NCI-H2171 (cell line): ENCODE data around the gene CLTA.
"Not testable (repeated sequence)": the region's sequence is repeated elsewhere in the genome, so short reads cannot be mapped to it uniquely, and the experiment has no call there.

Source experiments
- DNase-seq: peaks from one replicate; lab custom pipeline; 2025; lab: John Stamatoyannopoulos, UW

CLTA gene

DNA sequence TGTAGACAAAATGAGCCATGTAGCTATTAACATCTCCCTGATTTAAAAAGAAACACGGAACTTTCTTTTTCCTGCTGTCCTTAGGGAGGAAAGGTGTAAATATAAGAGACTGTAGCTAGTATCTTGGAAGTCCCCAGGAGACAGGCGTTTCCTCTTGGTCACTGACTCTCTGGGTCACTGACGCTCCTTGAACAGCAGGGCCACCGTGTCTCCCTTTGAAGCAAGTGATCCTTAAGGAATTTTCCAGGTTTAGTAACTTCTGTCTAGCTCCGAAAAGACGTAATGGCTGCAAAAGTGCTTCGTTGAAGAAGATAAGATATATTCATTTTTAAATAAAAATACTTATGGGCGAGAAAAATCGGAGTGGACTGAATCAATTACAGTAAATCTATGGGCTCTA lies 745 bp upstream of the CLTA start:
- no peak for DNase-seq

DNA sequence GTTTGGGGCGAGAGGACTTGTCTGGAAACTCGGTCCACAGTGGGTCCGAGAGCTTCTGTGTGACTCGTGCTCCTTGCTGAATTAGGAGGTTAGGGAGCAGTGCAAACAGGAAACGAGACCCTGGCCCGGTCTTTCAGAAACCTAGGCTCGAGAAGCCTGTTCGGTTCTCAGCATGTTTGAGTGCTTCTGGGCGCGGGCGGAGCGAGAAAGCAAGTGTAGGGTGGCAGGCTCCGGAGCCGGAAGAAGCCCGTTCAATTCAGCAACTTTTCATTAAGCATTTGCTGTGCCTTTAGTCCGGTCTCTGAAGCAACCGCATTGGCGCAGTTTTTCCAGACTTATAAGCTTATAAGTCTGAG lies 547 bp downstream of the CLTA start:
- no peak for DNase-seq

DNA sequence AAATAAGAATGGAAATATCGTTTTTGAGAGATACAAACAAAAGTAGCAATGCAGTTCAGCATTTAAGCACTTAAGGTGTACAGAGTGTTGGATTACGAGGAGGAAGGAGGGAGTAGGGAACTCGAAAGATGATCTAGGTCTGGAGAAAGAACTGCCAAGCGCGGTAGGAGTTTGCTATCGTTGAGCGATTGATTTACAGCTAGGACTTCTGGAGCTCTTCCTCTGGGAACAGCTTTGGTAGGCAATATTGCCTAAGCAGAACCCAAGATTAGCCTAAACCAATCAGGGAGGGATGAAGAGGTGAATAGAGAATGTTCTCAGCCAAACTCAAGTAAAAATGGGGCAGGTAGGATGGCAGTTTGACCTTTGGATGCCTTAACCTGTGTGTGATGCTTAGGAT lies 965 bp downstream of the CLTA start:
- DNase-seq: no peak

DNA sequence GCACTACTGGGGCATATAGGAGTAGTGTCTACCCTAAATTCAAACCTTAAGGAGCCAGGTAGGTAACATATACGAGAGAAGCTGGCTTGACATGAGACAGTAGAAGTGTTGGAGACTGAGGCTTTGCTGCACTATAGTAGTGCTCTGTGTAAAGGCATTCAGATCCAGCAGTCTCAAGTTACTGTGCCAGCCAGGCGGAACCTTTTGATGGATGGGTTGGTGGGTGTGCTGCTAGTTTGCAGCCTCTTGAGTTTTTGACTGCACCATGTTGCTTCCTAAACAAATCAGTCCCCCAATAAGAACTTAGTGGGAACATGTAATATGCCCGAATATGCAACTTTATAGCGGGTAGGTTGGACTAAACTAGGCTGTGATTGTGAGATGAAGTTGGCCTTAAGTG lies 1.5 kb downstream of the CLTA start:
- no peak for DNase-seq

DNA sequence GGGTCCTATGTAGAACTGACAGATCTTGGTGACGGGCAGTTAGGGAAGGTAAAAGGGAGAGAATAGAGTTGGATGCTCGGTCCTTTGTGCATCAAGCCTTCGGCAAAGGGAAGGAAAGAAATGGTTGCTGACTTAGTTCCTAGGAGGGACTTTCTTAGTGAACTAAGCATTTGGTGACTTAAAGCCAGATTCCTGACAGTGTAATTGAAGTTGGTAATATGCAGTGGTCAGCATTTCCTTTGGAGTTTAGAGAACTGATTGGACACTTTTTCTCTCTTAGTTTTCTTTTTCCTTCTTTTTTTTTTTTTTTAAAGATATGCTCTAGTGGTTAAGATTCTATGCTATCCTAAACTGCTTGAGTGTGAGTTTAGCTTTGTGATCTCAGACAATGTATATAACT lies 2.3 kb downstream of the CLTA start:
- DNase-seq: no peak

DNA sequence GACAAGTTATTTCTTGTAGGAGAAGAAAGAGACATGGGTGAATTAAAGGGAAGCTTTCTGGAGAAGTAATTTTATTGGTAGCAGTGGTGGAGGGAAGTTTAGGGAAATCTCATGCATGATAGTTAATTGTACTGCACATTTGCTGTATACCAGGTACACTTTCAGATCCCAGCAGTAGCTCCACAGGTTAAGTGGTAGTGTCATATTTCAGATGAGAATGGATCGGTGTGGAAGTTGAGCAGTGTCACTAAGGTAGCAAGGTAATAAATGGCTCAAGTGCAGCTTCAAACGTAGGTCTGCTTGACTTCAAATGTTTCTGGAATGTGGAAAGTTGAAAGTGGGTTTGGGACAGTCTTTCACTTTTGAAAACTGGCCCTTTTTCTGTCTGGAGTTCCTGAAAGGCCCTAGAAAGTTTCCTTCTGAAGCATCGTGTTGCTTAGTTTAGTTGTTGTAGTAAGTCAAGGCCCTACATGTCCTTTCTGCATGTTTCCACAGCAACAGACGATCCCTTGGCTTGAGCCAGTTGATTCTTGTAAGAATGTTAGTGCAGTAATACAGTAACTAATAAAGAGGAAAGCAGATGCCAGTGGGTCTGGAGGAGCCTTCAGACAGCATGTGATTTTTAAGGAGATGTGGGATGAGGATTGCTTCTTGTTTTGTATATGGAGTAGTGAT lies 3.7 kb downstream of the CLTA start:
- no peak for DNase-seq

DNA sequence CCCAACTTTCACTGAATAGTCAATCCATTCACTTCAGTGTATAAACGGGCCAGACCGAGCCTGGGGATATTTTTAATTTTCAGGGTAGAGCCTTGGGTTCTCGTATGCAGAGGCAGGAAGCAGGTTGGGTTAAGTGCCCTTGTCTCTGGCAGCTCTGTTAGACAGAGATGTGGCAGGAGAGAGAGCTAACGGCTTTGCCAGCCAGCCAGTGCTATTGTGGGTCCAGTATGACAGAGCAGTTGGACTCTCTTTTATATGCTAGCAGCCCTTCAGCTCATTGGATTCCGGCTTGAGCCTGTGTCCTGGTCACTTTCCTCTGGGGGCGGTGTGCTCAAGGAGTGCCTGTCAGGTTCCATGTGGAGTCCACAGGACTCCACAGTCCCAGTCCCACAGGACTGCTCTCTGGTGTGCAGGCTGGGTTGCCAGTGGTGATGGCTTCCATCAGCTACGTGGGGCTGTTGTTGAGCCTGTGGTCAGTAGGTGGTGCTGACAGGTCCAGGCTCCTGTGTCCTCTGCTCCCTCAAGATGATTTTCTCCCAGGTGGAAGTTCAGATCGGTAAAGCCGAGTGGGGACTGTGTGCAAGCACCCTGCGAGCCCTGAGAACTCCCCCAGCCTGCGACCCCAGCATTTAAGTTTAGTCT lies 14.3 kb downstream of the CLTA start:
- no peak for DNase-seq

DNA sequence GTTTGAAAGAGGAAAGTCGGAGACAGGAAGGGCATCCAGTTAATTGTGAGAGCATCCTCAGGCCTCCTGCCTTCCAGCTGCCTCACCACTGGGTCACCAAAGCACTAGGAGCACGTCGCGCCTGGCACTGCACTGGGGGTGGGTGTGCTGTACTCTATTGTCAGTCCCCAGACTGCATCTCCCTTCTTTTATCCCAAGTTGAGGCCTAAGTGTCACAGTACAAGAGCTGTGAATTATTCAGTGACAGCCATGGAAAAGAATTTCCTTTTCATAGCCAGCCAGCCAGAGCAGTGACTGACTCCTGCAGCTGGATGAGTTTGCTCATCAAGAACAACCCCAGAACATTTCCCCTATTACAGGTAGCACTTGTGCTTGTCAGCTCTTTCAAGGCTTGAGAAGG lies 16.3 kb downstream of the CLTA start:
- DNase-seq: no peak

DNA sequence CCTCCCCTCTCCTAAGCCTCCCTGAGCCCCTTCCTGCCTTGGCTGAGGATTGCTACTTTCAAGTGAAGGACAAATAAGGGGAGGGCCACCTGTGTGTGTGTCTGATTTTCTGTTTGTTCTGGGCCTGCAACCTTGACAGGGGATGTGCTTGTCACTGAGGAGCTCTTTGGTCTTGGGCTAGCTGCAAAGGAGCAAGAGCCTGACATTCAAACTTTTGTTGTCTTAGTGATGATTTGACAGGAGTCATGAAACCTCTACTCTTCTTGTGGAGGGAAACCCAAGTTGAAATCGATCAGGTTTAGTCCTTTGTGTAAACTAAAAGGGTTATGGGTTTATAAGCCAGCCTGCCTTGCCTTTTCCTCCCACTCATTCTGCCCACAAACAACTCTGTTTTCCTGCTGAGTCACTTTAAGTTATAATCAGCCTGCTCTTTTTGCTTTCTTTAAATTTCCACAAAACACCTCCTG lies 16.9 kb downstream of the CLTA start:
- no peak for DNase-seq

DNA sequence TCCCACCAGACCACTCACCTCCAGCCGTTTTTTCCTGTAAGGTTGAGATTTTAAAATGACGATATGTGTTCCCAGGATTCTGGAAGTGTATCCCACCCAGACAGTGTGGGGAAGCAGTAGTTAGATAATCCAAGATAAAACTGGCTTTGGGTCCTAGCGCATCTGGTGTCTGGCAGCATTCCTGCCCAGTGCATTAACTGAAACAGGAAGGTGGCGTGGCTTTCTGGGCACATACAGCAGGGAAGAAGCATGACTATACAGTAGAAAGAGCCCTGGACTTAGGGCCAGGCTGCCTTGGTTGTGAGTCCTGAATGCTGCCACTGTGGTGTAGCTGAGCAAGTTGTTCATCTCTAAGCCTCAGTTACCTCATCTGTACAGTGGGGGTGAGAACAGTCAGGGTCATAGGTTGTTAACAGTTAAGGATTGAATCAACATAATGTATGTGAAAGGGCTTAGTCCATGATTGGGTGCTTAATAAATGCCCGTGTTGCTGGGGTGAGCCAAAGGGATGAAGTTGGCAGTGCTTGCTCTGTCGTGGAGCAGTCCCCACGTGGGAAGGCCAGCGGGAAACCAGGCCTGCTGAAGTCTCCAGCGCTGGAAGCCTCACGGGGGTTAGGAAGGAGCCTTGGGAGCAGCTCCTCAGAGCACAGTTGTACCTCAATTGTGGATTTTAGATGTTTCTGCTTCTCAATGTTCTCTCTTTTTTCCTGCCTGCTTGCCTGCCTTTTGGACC lies 18.0 kb downstream of the CLTA start:
- DNase-seq: no peak

DNA sequence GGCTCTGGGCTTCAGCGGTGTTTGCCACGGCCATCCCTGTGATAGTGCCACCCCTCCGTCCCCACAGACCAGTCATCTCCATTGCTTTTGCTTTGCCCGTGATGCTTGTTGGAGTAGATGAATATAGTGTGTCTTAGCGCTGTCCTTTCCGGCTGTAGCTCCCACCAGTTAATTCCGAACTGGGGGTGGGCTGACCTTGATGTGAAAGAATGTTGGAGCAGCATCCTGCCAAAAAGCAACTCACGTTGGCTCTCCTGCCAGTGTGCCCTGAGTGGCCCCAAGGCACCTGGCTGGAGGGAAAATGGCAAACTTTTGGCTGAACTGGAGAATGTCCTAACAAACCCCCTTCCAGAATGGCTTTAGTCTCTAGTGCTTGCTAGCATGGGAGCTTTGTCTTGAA lies 20.0 kb downstream of the CLTA start:
- DNase-seq: no peak

DNA sequence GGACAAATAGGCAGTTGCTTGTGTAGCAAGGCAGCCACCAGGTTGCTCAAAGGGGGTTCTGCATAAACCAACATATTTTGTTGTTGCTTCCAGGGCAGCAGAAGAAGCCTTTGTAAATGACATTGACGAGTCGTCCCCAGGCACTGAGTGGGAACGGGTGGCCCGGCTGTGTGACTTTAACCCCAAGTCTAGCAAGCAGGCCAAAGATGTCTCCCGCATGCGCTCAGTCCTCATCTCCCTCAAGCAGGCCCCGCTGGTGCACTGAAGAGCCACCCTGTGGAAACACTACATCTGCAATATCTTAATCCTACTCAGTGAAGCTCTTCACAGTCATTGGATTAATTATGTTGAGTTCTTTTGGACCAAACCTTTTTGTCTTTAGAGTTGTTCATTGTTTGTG lies 20.8 kb downstream of the CLTA start:
- no peak for DNase-seq

DNA sequence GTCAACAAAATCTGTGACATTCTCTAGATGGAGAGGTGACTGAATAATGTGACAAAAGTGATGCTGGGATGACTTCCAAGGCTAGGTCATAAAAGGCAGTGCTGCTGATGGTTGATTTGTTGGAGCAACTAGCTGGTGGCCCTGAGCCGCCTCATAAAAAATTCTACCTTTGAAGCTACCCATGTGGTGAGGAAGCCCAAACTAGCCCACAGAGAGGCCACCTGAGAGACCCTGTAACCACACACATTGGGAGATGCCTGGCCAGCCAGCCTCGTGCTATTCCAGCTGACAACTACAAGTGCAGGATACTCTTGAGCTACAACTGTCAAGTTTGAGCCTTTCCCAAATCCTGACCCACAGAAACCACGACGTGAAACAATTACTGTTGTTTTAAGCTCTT lies 22.7 kb downstream of the CLTA start:
- DNase-seq: no peak

DNA sequence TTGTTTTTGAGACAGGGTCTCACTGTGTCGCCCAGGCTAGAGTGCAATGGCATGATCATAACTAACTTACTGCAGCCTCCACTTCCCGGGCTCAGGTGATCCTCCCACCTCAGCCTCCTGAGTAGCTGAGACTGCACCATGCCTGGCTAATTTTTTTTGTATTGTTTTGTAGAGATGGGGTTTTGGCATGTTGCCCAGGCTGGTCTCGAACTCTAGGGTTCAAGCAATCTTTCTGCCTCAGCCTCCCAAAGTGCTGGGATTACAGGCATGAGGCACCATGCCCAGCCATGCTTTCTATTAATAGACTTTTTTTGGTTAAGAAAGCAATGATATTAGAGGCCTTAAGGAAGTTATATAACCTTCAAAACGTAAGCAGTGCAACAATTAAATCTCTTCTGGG lies 23.3 kb downstream of the CLTA start:
- DNase-seq: no peak

DNA sequence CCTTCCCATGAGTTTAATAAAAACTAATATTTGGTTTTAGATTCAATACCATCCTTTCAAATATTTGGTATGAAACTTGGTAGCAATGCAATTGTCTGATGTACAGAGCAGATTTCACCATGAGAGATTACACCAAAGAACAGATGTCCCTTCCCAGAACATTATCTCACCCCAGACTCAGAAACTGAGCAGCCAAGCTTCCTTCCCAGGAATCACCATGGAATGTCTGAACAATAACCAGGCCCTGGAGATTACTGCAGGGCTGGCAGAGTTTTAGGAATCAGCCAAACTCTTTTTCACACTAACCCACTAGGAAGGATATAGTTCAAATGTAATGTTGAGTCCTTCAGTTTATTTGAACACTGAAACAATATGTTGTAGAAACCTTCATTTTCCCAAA lies 23.9 kb downstream of the CLTA start:
- no peak for DNase-seq

DNA sequence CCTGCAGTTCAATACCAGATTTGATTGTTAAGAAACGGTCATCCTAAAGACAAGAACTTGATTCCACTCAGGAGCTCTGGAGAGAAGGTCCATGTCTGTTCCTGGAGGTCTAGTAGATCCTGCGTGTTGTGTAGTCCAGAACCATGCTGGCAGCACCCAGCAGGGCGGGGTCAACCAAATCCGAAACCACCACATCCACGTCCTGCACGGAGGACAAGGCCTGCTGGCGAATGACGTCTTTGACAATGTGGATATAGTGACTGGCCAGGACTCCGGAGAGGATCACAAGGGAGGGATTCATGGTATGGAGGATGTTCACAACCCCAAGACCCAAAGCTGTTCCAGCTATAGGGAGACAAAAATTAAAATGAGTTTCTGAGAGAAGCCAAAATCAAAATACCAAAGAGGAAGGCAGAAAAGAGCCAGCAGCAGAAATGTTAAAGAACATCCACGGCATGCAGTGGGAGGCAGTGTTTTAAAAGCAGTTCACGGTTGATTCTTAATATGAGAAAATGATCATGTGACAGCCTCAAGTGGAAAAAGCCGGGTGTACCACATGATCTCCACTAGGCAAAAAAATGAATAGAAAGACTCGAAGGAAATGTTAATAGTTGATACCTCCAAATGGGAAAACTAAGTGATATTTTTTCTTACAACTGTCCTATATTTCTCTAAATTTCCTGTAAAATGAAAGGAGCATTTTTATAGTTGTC lies 26.7 kb downstream of the CLTA start:
- no peak for DNase-seq

DNA sequence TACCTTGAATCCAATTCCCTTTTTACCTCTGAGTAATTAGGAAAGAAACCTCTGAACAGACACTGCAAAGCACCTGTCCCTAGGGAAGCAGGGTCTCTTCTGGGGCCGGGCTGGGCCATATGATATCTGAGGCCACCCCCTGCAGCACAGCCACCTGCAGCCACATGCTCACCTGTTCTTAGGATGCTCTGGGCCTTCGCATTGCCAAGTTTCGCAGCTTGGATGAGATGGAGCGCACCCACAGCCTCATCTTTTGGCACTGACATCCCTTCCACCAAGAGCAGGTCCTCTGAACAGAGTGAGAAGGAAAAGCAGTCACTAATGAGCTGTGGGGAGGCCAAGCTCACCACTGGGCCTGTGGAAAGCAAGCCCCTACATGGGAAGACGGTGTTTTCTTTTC lies 27.3 kb downstream of the CLTA start:
- peak; percentile 68 for DNase-seq

DNA sequence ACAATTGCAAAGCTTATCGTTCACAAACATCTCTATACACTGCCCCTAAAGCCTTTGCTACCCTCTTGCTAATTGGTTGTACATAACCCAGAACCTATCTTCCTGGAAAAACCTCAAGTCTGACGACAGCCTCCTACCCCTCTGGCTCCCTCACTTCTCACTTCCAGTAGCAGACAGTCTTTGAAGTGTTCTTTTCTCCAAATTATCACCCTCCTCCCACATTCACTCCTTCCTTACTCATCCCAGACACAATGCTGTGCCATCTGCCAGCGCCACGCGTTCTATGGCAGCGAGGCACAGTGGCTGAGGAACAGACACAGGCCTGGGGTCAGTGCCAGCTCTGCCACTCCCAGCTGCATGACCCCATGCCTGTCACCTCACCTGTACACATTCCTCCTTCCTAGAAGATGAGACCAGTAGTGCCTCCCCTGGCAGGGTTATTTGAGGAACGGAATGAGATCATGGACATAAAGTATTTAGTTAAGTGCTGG lies 27.7 kb downstream of the CLTA start:
- no peak for DNase-seq

DNA sequence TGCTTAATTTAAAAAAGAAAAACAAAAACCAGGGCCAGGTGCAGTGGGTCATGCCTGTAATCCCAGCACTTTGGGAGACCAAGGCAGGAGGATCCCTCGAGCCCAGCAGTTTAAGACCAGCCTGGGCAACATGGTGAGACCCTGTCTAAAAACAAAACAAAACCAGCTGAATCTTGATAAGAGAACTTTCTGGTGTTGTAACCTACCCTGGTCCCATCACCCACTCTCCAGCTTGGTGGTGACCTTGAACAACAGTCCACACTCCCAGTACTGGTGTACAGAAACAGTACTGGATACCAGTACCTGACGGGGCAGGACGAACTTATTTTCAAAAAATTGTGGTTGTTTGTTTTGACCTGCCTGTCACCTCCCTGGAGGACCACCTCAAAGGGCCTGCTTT lies 30.9 kb downstream of the CLTA start:
- DNase-seq: no peak

DNA sequence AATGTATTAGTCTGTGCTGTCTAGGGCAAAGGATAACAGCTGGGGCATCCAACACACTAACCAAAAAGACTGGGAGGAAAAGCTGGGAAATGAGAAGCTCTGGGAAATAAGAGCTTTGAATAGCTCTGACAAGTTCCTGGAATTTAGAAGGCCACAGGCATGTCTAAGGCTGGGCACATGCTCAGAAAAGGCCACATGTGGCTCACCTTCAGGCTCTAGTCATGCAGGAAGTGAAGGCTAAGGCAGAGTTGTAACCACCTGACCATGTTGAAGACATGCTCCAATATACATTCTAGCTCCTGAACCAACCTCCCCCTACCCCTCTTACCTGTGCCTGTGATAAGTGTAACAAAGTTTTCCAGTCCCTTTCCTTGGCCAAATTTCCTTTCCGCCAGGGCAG lies 31.7 kb downstream of the CLTA start:
- no peak for DNase-seq

DNA sequence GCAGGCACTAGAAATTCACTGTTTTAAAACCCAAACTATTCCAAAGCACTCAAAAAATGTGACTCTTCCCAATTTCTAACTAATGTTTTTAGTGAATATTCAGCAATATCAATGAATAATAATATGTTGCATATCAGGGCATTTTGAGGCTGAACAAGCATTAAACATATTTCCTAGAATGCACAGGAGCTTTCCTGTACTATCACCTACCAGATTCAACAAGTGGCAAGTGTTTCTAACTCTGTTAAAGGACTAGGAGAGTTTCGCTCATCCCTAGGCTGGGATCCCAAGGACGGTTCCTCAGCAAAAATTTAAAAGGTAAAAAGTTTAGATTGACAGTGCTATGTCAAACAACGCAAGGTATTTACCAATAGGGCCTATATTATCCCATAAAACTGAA lies 46.5 kb downstream of the CLTA start:
- DNase-seq: no peak

DNA sequence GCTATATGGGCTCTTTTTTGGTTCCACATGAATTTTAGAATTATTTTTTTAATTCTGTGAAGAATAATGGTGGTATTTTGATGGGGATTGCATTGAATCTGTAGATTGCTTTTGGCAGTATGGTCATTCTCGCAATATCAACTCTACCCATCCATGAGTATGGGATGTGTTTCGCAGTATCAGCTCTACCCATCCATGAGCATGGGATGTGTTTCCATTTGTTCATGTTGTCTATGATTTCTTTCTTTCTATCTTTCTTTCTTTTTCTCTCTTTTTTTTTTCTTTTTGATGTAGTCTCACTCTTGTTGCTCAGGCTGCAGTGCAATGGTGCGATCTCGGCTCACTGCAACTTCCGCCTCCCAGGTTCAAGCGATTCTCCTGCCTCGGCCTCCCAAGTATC lies 48.5 kb downstream of the CLTA start:
- not testable (repeated sequence) for DNase-seq

DNA sequence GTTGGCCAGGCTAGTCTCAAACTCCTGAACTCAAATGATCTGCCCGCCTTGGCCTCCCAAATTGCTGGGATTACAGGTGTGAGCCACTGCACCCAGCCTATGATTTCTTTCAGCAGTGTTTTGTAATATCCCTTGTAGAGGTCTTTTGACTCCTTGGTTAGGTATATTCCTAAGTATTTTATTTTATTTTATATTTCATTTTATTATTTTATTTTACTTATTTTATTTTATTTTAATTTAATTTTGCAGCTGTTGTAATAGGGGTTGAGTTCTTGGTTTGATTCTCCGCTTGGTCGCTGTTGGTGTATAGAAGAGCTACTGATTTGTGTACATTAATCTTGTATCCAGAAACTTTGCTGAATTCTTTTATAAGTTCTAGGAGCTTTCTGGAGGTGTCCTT lies 49.0 kb downstream of the CLTA start:
- not testable (repeated sequence) for DNase-seq
